ENCODE measurements around the gene SLC25A12.

The SLC25A12 gene

GRCh38 chr2:171878481-171878993, 15.5 kb downstream of the SLC25A12 start:
- Histone ChIP-seq H3K4me2 (ENCODE audit: low read length) (no peak overlapping the region), H3K9me2 (ENCODE audit: low read depth, low read length) (no peaks in the 10 kb centered on the region), H3K36me3 (ENCODE audit: insufficient read depth, low read length) (peaks cover 34% of the 10 kb centered on the region), H3K9me3 (ENCODE audit: low read length) (no peaks in the 10 kb centered on the region), H3K4me1 (ENCODE audit: insufficient read depth, low read length, severe bottlenecking) (no peaks in the 10 kb centered on the region), H3K79me2 (ENCODE audit: insufficient read depth, low read length) (peaks cover 44% of the 10 kb centered on the region), H4K20me1 (ENCODE audit: insufficient read depth, low read length) (no peaks in the 10 kb centered on the region), H3K27me3 (ENCODE audit: insufficient read depth, low read length) (no peaks in the 10 kb centered on the region), H3K27ac (ENCODE audit: low read depth, low read length, poor library complexity, severe bottlenecking) (no peak overlapping the region), H3K4me3 (ENCODE audit: low read depth, low read length, poor library complexity, severe bottlenecking) (no peak overlapping the region), H3K9ac (ENCODE audit: low read length) (no peak overlapping the region), H3F3A (ENCODE audit: insufficient read depth, low read length) (no peaks in the 10 kb centered on the region), H2AFZ (ENCODE audit: low read length) (no peak overlapping the region)
- TF ChIP-seq CTCF (IDR thresholded peaks at IDR 0.05; ENCODE audit: low read length) = no peak
- no peak for TF ChIP-seq EZH2 (IDR thresholded peaks at IDR 0.05; ENCODE audit: borderline replicate concordance, low read length)

GRCh38 chr2:171874963-171875362, 19.1 kb downstream of the SLC25A12 start:
- no peaks in the 10 kb centered on the region for H3K4me1 ChIP-seq (ENCODE audit: insufficient read depth, low read length, severe bottlenecking)
- H3K27ac ChIP-seq (ENCODE audit: low read depth, low read length, poor library complexity, severe bottlenecking) = no peak overlapping the region
- H3K9me2 ChIP-seq (ENCODE audit: low read depth, low read length) = no peaks in the 10 kb centered on the region
- no peak for TF ChIP-seq CTCF (IDR thresholded peaks at IDR 0.05; ENCODE audit: low read length)
- no peak for TF ChIP-seq EZH2 (IDR thresholded peaks at IDR 0.05; ENCODE audit: borderline replicate concordance, low read length)
- H3K9ac ChIP-seq (ENCODE audit: low read length) = no peak overlapping the region
- no peaks in the 10 kb centered on the region for H3K27me3 ChIP-seq (ENCODE audit: insufficient read depth, low read length)
- no peak overlapping the region for H3K4me3 ChIP-seq (ENCODE audit: low read depth, low read length, poor library complexity, severe bottlenecking)
- no peaks in the 10 kb centered on the region for H3F3A ChIP-seq (ENCODE audit: insufficient read depth, low read length)
- H3K79me2 ChIP-seq (ENCODE audit: insufficient read depth, low read length) = peaks cover 35% of the 10 kb centered on the region
- peaks cover 43% of the 10 kb centered on the region for H3K36me3 ChIP-seq (ENCODE audit: insufficient read depth, low read length)
- no peak overlapping the region for H3K4me2 ChIP-seq (ENCODE audit: low read length)
- no peak overlapping the region for H2AFZ ChIP-seq (ENCODE audit: low read length)
- H3K9me3 ChIP-seq (ENCODE audit: low read length) = no peaks in the 10 kb centered on the region
- H4K20me1 ChIP-seq (ENCODE audit: insufficient read depth, low read length) = no peaks in the 10 kb centered on the region

- Histone ChIP-seq H3F3A (ENCODE audit: insufficient read depth, low read length) (no peaks in the 10 kb centered on the region), H3K4me1 (ENCODE audit: insufficient read depth, low read length, severe bottlenecking) (no peaks in the 10 kb centered on the region), H3K79me2 (ENCODE audit: insufficient read depth, low read length) (peaks cover 35% of the 10 kb centered on the region), H3K9me2 (ENCODE audit: low read depth, low read length) (no peaks in the 10 kb centered on the region), H2AFZ (ENCODE audit: low read length) (no peak overlapping the region), H3K4me3 (ENCODE audit: low read depth, low read length, poor library complexity, severe bottlenecking) (no peak overlapping the region), H3K9me3 (ENCODE audit: low read length) (no peaks in the 10 kb centered on the region), H3K27ac (ENCODE audit: low read depth, low read length, poor library complexity, severe bottlenecking) (no peak overlapping the region), H3K4me2 (ENCODE audit: low read length) (no peak overlapping the region), H3K9ac (ENCODE audit: low read length) (no peak overlapping the region), H4K20me1 (ENCODE audit: insufficient read depth, low read length) (no peaks in the 10 kb centered on the region), H3K27me3 (ENCODE audit: insufficient read depth, low read length) (no peaks in the 10 kb centered on the region), H3K36me3 (ENCODE audit: insufficient read depth, low read length) (peaks cover 47% of the 10 kb centered on the region)
- TF ChIP-seq CTCF (IDR thresholded peaks at IDR 0.05; ENCODE audit: low read length) = no peak
- TF ChIP-seq EZH2 (IDR thresholded peaks at IDR 0.05; ENCODE audit: borderline replicate concordance, low read length) = no peak
Observed at GRCh38 chr2:171874517-171874916, 19.5 kb downstream of the SLC25A12 start.

Data from OCI-LY1 (cell line).